ENCODE measurements around the gene SLC30A5. TPM values are rescaled to one million over a fixed set of nuclear protein-coding genes. Genes with fewer than 3 reads are reported as not detected.
"Not testable (repeated sequence)": the region's sequence is repeated elsewhere in the genome, so short reads cannot be mapped to it uniquely, and the experiment has no call there.

The SLC30A5 gene
- 10 to 100 TPM; 18.2 to 20.2 TPM for polyA plus RNA-seq

GRCh38 chr5:69093771-69094482 lies at the start of gene SLC30A5:
Gene SLC30A5 (plus strand): TSS chr5:69094014. CDS start chr5:69094256, 242 bp downstream.
- H3K4me1 ChIP-seq (ENCODE audit: control insufficient read depth in 2 of 2, insufficient read depth in 2 of 2, low read length in 1 of 2) = no peaks in the 10 kb centered on the region
- peak within 1 kb of the TSS; percentile 81 to 98 for H3K4me3 ChIP-seq (ENCODE audit: low read depth in 1 of 2, low read length in 2 of 2)

DNA sequence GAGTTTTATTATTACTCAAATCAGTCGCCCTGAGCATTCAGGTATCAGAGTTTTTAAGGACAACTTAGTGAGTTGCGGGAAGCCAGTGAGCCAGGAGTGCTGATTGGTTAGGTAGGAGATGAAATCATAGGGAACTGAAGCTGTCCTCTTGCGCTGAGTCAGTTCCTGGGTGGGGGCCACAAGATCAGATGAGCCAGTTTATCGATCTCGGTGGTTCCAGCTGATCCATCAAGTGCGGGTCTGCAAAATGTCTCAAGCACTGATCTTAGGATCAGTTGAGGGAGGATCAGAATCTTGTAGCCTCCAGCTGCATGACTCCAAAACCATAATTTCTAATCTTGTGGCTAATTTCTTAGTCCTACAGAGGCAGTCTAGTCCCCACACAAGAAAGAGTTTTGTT lies 48.6 kb upstream of the SLC30A5 start:
- H3K4me3 ChIP-seq (ENCODE audit: low read depth in 1 of 2, low read length in 2 of 2); H3K36me3 ChIP-seq (ENCODE audit: control insufficient read depth in 2 of 2, insufficient read depth in 2 of 2, low read length in 1 of 2); H3K27ac ChIP-seq (ENCODE audit: low read depth in 2 of 2, low read length in 1 of 2); H3K9me3 ChIP-seq (ENCODE audit: control insufficient read depth in 2 of 2, insufficient read depth in 1 of 2, low read depth in 1 of 2, low read length in 1 of 2); H3K27me3 ChIP-seq (ENCODE audit: control insufficient read depth in 1 of 2, insufficient read depth in 2 of 2, low read length in 2 of 2); H3K4me1 ChIP-seq (ENCODE audit: control insufficient read depth in 2 of 2, insufficient read depth in 2 of 2, low read length in 1 of 2): not testable (repeated sequence)
- 93 to 94% methylated on average over 6 of the region's 6 CpGs for WGBS, 2 donors

More at GRCh38 chr5:69093771-69094482, at the start of gene SLC30A5:
- no peaks in the 10 kb centered on the region for H3K27me3 ChIP-seq (ENCODE audit: control insufficient read depth in 1 of 2, insufficient read depth in 2 of 2, low read length in 2 of 2)
- no peaks in the 10 kb centered on the region for H3K36me3 ChIP-seq (ENCODE audit: control insufficient read depth in 2 of 2, insufficient read depth in 2 of 2, low read length in 1 of 2)
- no peaks in the 10 kb centered on the region for H3K9me3 ChIP-seq (ENCODE audit: control insufficient read depth in 2 of 2, insufficient read depth in 1 of 2, low read depth in 1 of 2, low read length in 1 of 2)
- H3K27ac ChIP-seq (ENCODE audit: low read depth in 2 of 2, low read length in 1 of 2) = peak within 1 kb of the TSS; percentile 96 to 97
- WGBS, 2 donors = 0% methylated on average over 59 to 79 of the region's 79 CpGs

GRCh38 chr5:69046375-69046957 lies 47.3 kb upstream of the SLC30A5 start:
- WGBS, 2 donors = 92 to 93% methylated on average over 8 of the region's 8 CpGs
- H3K4me1 ChIP-seq (ENCODE audit: control insufficient read depth in 2 of 2, insufficient read depth in 2 of 2, low read length in 1 of 2) = no peaks in the 10 kb centered on the region
- H3K27ac ChIP-seq (ENCODE audit: low read depth in 2 of 2, low read length in 1 of 2) = no peak overlapping the region
- no peaks in the 10 kb centered on the region for H3K27me3 ChIP-seq (ENCODE audit: control insufficient read depth in 1 of 2, insufficient read depth in 2 of 2, low read length in 2 of 2)
- no peak overlapping the region for H3K4me3 ChIP-seq (ENCODE audit: low read depth in 1 of 2, low read length in 2 of 2)
- no peaks in the 10 kb centered on the region for H3K36me3 ChIP-seq (ENCODE audit: control insufficient read depth in 2 of 2, insufficient read depth in 2 of 2, low read length in 1 of 2)
- H3K9me3 ChIP-seq (ENCODE audit: control insufficient read depth in 2 of 2, insufficient read depth in 1 of 2, low read depth in 1 of 2, low read length in 1 of 2) = no peaks in the 10 kb centered on the region

DNA sequence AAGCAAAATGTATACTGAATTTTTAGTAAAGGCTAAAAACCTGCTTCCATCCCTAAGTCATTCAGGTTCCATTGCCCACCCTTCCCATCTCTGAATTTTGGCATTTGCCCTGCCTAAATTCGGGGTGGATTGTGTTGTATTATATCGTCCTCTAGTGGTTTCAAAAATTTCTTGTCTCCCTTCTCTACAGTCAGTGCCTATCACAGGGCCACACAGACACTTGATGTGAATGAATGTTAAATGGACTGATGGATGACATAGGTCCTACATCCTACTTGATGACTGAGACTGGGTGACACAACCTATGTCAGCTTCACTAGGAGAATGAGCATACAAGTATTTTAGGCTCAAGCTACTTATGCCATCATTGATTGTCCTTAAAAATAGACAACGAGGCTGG lies 45.6 kb upstream of the SLC30A5 start:
- Histone ChIP-seq H3K4me3 (ENCODE audit: low read depth in 1 of 2, low read length in 2 of 2) (no peak overlapping the region), H3K4me1 (ENCODE audit: control insufficient read depth in 2 of 2, insufficient read depth in 2 of 2, low read length in 1 of 2) (no peaks in the 10 kb centered on the region), H3K27me3 (ENCODE audit: control insufficient read depth in 1 of 2, insufficient read depth in 2 of 2, low read length in 2 of 2) (no peaks in the 10 kb centered on the region), H3K27ac (ENCODE audit: low read depth in 2 of 2, low read length in 1 of 2) (no peak overlapping the region), H3K36me3 (ENCODE audit: control insufficient read depth in 2 of 2, insufficient read depth in 2 of 2, low read length in 1 of 2) (no peaks in the 10 kb centered on the region), H3K9me3 (ENCODE audit: control insufficient read depth in 2 of 2, insufficient read depth in 1 of 2, low read depth in 1 of 2, low read length in 1 of 2) (no peaks in the 10 kb centered on the region)
- 14 to 28% methylated on average over 3 of the region's 3 CpGs for WGBS, 2 donors

DNA sequence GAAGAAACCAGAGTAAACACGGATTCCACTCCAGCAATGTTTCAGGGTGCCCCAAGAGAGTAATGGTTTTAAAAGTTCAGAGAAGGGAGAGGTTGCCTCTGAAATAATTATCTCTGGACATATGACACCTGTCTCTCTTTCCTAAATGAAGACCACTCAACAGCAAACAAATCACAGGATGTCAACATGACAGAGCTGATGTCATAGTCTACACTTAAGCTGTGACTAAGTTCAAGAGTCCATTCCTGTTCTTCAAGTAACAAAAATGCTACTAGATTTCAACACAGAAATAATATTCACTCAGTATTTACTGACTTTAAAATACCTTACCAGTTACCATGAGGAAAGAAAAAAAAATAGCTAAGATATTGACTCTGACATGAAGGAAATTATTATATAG lies 44.7 kb upstream of the SLC30A5 start:
- Histone ChIP-seq H3K4me1 (ENCODE audit: control insufficient read depth in 2 of 2, insufficient read depth in 2 of 2, low read length in 1 of 2) (no peaks in the 10 kb centered on the region), H3K36me3 (ENCODE audit: control insufficient read depth in 2 of 2, insufficient read depth in 2 of 2, low read length in 1 of 2) (no peaks in the 10 kb centered on the region), H3K27ac (ENCODE audit: low read depth in 2 of 2, low read length in 1 of 2) (no peak overlapping the region), H3K9me3 (ENCODE audit: control insufficient read depth in 2 of 2, insufficient read depth in 1 of 2, low read depth in 1 of 2, low read length in 1 of 2) (no peaks in the 10 kb centered on the region), H3K27me3 (ENCODE audit: control insufficient read depth in 1 of 2, insufficient read depth in 2 of 2, low read length in 2 of 2) (no peaks in the 10 kb centered on the region), H3K4me3 (ENCODE audit: low read depth in 1 of 2, low read length in 2 of 2) (no peak overlapping the region)
- 83 to 94% methylated on average over 1 of the region's 1 CpG for WGBS, 2 donors

GRCh38 chr5:69049796-69050195 lies 44.0 kb upstream of the SLC30A5 start:
- 42 to 44% methylated on average over 2 of the region's 2 CpGs for WGBS, 2 donors

DNA sequence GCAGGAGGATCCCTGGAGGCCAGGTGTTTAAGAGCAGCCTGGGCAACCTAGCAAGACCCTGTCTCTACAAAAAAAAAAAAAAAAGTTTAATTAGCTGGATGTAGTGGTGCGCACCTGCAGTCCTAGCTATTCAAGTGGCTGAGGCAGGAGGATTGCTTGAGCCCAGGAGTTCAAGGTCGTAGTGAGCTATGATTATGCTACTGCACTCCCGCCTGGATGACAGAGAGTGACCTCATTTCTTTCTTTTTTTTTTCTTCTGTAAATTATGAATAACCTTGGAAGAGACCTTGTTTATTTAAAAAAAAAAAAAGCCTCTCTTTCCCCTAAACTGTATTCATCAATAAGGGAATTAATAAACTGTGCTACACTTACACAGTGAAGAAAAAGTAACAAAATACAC lies 43.6 kb upstream of the SLC30A5 start:
- H3K4me1 ChIP-seq (ENCODE audit: control insufficient read depth in 2 of 2, insufficient read depth in 2 of 2, low read length in 1 of 2) = no peaks in the 10 kb centered on the region
- H3K4me3 ChIP-seq (ENCODE audit: low read depth in 1 of 2, low read length in 2 of 2) = no peak overlapping the region
- no peaks in the 10 kb centered on the region for H3K27me3 ChIP-seq (ENCODE audit: control insufficient read depth in 1 of 2, insufficient read depth in 2 of 2, low read length in 2 of 2)
- no peaks in the 10 kb centered on the region for H3K9me3 ChIP-seq (ENCODE audit: control insufficient read depth in 2 of 2, insufficient read depth in 1 of 2, low read depth in 1 of 2, low read length in 1 of 2)
- no peak overlapping the region for H3K27ac ChIP-seq (ENCODE audit: low read depth in 2 of 2, low read length in 1 of 2)
- H3K36me3 ChIP-seq (ENCODE audit: control insufficient read depth in 2 of 2, insufficient read depth in 2 of 2, low read length in 1 of 2) = no peaks in the 10 kb centered on the region
- 65 to 78% methylated on average over 3 of the region's 3 CpGs for WGBS, 2 donors

More at GRCh38 chr5:69049796-69050195, 44.0 kb upstream of the SLC30A5 start:
- Histone ChIP-seq H3K27ac (ENCODE audit: low read depth in 2 of 2, low read length in 1 of 2) (no peak overlapping the region), H3K4me1 (ENCODE audit: control insufficient read depth in 2 of 2, insufficient read depth in 2 of 2, low read length in 1 of 2) (no peaks in the 10 kb centered on the region), H3K9me3 (ENCODE audit: control insufficient read depth in 2 of 2, insufficient read depth in 1 of 2, low read depth in 1 of 2, low read length in 1 of 2) (no peaks in the 10 kb centered on the region), H3K27me3 (ENCODE audit: control insufficient read depth in 1 of 2, insufficient read depth in 2 of 2, low read length in 2 of 2) (no peaks in the 10 kb centered on the region), H3K36me3 (ENCODE audit: control insufficient read depth in 2 of 2, insufficient read depth in 2 of 2, low read length in 1 of 2) (no peaks in the 10 kb centered on the region), H3K4me3 (ENCODE audit: low read depth in 1 of 2, low read length in 2 of 2) (no peak overlapping the region)

DNA sequence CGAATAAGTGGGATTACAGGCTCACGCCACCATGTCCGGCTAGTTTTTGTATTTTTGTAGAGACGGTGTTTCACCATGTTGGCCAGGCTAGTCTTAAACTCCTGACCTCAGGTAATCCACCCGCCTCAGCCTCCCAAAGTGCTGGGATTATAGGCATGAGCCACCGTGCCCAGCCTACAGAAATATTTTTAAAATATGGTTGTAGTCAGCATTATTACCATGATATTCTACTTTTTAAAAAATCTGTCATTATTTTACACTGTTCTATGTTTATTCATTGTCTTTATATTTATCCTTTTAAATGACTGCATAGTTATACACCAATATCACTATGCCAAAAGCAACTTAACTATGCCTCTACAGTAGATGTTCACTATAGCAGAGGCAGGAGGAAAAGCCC lies 41.6 kb upstream of the SLC30A5 start:
- Histone ChIP-seq H3K4me3 (ENCODE audit: low read depth in 1 of 2, low read length in 2 of 2) (no peak overlapping the region), H3K27me3 (ENCODE audit: control insufficient read depth in 1 of 2, insufficient read depth in 2 of 2, low read length in 2 of 2) (no peaks in the 10 kb centered on the region), H3K4me1 (ENCODE audit: control insufficient read depth in 2 of 2, insufficient read depth in 2 of 2, low read length in 1 of 2) (no peaks in the 10 kb centered on the region), H3K36me3 (ENCODE audit: control insufficient read depth in 2 of 2, insufficient read depth in 2 of 2, low read length in 1 of 2) (no peaks in the 10 kb centered on the region), H3K9me3 (ENCODE audit: control insufficient read depth in 2 of 2, insufficient read depth in 1 of 2, low read depth in 1 of 2, low read length in 1 of 2) (no peaks in the 10 kb centered on the region), H3K27ac (ENCODE audit: low read depth in 2 of 2, low read length in 1 of 2) (no peak overlapping the region)
- WGBS, 2 donors = 95 to 98% methylated on average over 6 of the region's 6 CpGs

DNA sequence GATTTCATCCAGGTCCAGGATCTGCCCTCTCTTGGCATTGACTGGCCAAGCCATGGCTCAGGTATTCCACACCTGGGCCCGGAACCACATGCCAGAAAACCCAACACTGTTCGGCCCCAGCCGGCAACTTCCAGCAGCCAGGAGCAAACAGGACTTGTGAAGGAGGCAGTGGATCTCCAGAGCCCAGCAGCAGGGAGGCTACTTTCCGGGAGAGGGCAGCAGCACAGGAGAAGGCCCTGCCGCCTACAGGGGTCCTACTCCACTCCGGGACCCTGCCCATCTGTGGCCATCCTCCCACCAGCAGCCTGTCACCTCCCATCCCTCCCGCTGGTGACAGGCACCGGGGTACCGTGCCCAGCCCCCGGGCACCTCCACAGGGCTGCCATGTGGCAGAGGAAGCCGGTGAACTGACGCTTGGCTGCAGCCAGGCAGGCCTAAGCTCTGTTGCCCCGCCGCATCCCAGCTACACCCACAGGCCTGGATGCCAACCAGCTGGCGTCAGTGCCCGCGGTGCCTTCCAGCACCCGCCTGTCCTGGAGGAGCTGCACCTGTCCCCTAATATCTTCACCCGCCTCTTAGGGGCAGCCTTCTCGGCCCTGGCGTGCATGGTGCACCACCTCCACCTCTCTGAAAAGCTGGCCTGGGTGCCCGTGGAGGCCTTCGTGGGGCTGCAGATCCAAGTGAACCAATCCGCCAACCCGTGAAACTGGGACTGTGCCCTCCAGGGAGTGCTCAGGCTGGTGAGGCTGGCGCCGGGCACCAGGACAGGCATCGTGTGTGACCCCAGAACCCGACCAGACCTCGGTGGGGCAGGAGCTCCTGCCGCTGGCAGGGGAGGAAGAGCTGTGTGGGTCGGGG lies 18.9 kb upstream of the SLC30A5 start:
- Histone ChIP-seq H3K9me3 (ENCODE audit: control insufficient read depth in 2 of 2, insufficient read depth in 1 of 2, low read depth in 1 of 2, low read length in 1 of 2) (no peaks in the 10 kb centered on the region), H3K4me1 (ENCODE audit: control insufficient read depth in 2 of 2, insufficient read depth in 2 of 2, low read length in 1 of 2) (no peaks in the 10 kb centered on the region), H3K4me3 (ENCODE audit: low read depth in 1 of 2, low read length in 2 of 2) (no peak overlapping the region), H3K27ac (ENCODE audit: low read depth in 2 of 2, low read length in 1 of 2) (no peak overlapping the region), H3K27me3 (ENCODE audit: control insufficient read depth in 1 of 2, insufficient read depth in 2 of 2, low read length in 2 of 2) (no peaks in the 10 kb centered on the region), H3K36me3 (ENCODE audit: control insufficient read depth in 2 of 2, insufficient read depth in 2 of 2, low read length in 1 of 2) (no peaks in the 10 kb centered on the region)
- 89% methylated on average over 31 to 32 of the region's 32 CpGs for WGBS, 2 donors

Measured in esophagus (tissue), 2 donors.